HepG2 (cell line): ENCODE data around the gene PVRIG. TPM values are rescaled to one million over a fixed set of nuclear protein-coding genes. Genes with fewer than 3 reads are reported as not detected.
"Not testable (repeated sequence)": the region's sequence is repeated elsewhere in the genome, so short reads cannot be mapped to it uniquely, and the experiment has no call there.

Experiments used
- ATAC-seq: fragments of 200-7000 bp; cut with Tn5 transposase; 3 replicates; pipeline ENCODE4 v1.9.1; 2020; ENCODE audit warnings: mild to moderate bottlenecking, moderate library complexity
- BruUV-seq: library from RNA; stranded (reverse); fragments of 400-500 nt; replicated peaks from 2 replicates; lab custom pipeline; 2021; lab: Mats Ljungman, UMichigan
- CTCF ChIA-PET: fragments of 300-600 bp; formaldehyde crosslinking; extraction: SDS; loops from one replicate; lab custom pipeline; 2021; ENCODE audit warnings: low total read pairs, inconsistent platforms, low intra/inter-chr PET ratio; lab: Yijun Ruan, JAX
- POLR2A ChIA-PET: fragments of 350-600 bp; sonication (Branson Sonifier 250); formaldehyde crosslinking; loops from one replicate; lab custom pipeline; 2020; ENCODE audit warnings: antibody characterized with exemption, inconsistent platforms; lab: Yijun Ruan, JAX
- DNase-seq: peaks from one replicate; pipeline ENCODE4 v3.0.0-alpha.2; 2015; ENCODE audit warnings: low spot score
- FAIRE-seq: peaks from 3 replicates; lab custom pipeline; 2011; peaks lifted over from hg19 to GRCh38; lab: Jason Lieb, UNC
- H2AFZ ChIP-seq: one replicate; pipeline ENCODE4 v1.6.1; 2011; ENCODE audit warnings: low read length, inconsistent platforms
- H3K27ac ChIP-seq: fragments of 300-600 bp; 3 replicates; pipeline ENCODE4 v1.8.0; 2011; ENCODE audit warnings: mixed run types, mild to moderate bottlenecking, mixed read lengths, low read length, inconsistent platforms; ENCODE audit not compliant: insufficient read depth; ENCODE audit errors: extremely low read length
- H3K27me3 ChIP-seq, 2 experiments: fragments of 200-600 bp in 1 of 2; 2 replicates in 1 of 2; 3 replicates in 1 of 2; pipeline versions ENCODE4 v1.6.0 to v1.8.0; 2011; ENCODE audit warnings: low read length in 2 of 2, mild to moderate bottlenecking in 2 of 2, moderate library complexity in 2 of 2, inconsistent platforms in 1 of 2; ENCODE audit not compliant: insufficient read depth in 2 of 2, control insufficient read depth in 1 of 2
- H3K36me3 ChIP-seq, 2 experiments: fragments of 200-600 bp in 1 of 2; replicated peaks in 1 of 2; 2 replicates in 1 of 2; 3 replicates in 1 of 2; pipeline versions ENCODE4 v1.5.1 to v1.8.0; 2011; ENCODE audit warnings: low read length in 2 of 2, inconsistent platforms in 1 of 2; ENCODE audit not compliant: insufficient read depth in 2 of 2, control insufficient read depth in 1 of 2
- H3K4me1 ChIP-seq: 2 replicates; pipeline ENCODE4 v1.5.1; 2012; ENCODE audit warnings: low read length, inconsistent platforms; ENCODE audit not compliant: insufficient read depth
- H3K4me2 ChIP-seq: 2 replicates; pipeline ENCODE4 v1.6.0; 2011; ENCODE audit warnings: low read depth, low read length, inconsistent platforms
- H3K4me3 ChIP-seq, 3 experiments: fragments of 200-600 bp in 1 of 3; sonication (generic), shearing (Covaris generic) in 1 of 3; replicated peaks in 1 of 3; 2 replicates each; pipeline ENCODE4 v1.5.1; 2011 to 2016; ENCODE audit warnings: low read length in 3 of 3, inconsistent platforms in 2 of 3, low read depth in 2 of 3, mild to moderate bottlenecking in 2 of 3, control low read depth in 1 of 3, mixed read lengths in 1 of 3; ENCODE audit not compliant: insufficient read depth in 1 of 3
- H3K79me2 ChIP-seq: one replicate; pipeline ENCODE4 v1.6.1; 2011; ENCODE audit warnings: low read length, inconsistent platforms; ENCODE audit not compliant: insufficient read depth
- H3K9ac ChIP-seq: 2 replicates; pipeline ENCODE4 v1.6.0; 2011; ENCODE audit warnings: mild to moderate bottlenecking, low read depth, low read length, inconsistent platforms; ENCODE audit not compliant: insufficient read depth
- H3K9me3 ChIP-seq: 2 replicates; pipeline ENCODE4 v1.5.1; 2012; ENCODE audit warnings: mild to moderate bottlenecking, low read length
- H4K20me1 ChIP-seq: 2 replicates; pipeline ENCODE4 v1.6.0; 2011; ENCODE audit warnings: inconsistent platforms, mild to moderate bottlenecking, low read length, moderate library complexity; ENCODE audit not compliant: insufficient read depth
- REL ChIP-seq: sonication (generic); formaldehyde crosslinking; conservative IDR thresholded peaks from 2 replicates; pipeline ENCODE4 v1.8.0; 2022; ENCODE audit warnings: mild to moderate bottlenecking, missing genetic modification reagents, moderate library complexity
- WGBS: methylation state at CpG from one replicate; pipeline ENCODE4 v1.1.6; 2017; ENCODE audit warnings: low lambda C conversion rate; 5-methylcytosine and 5-hydroxymethylcytosine counted together
- in situ Hi-C: cut with HindIII; loops from 2 replicates; pipeline ENCODE4 v1.10.0; 2017; ENCODE audit warnings: low pct_unique_long_range_greater_than_20kb; ENCODE audit not compliant: extremely low pct_ligation_motif_present
- intact Hi-C: fragments of 100-400 bp; cut with micrococcal nuclease; formaldehyde crosslinking; loops from one replicate; pipeline ENCODE4 v1.10.0; 2022; ENCODE audit not compliant: unreplicated experiment
- polyA plus RNA-seq, 8 experiments: library from polyadenylated mRNA; depleted of rRNA in 3 of 8; stranded (reverse) in 7 of 8; unstranded in 1 of 8; fragments of >200 nt; fragmentation: Illumina TruSeq in 4 of 8; extraction: Trizol in 4 of 8; gene quantifications; 2 replicates each; pipeline versions ENCODE4 v1.2.1 to v1.2.3, GENCODE V29; 2011 to 2016; ENCODE audit warnings: low read depth in 4 of 8, missing spikeins in 1 of 8, mixed read lengths in 1 of 8; ENCODE audit not compliant: insufficient read depth in 1 of 8
- total RNA-seq, 5 experiments: library from RNA; depleted of rRNA; stranded (reverse); fragments of >200 nt; fragmentation: Illumina TruSeq; extraction: Trizol; gene quantifications; 2 replicates each; pipeline ENCODE4 v1.2.3, GENCODE V29; 2016; ENCODE audit warnings: low read depth in 1 of 5

Gene PVRIG
- total and polyA plus RNA-seq, 2 of the 13 experiments (the other 11 are each of a cell fraction or from before 2014, with no cell fraction given): not detected

- FAIRE-seq: no peak
- intact Hi-C loops: no loop called here
- POLR2A ChIA-PET: no interaction called here
Measured at GRCh38 chr7:100222445-100223132, 2.8 kb downstream of the PVRIG start.

GRCh38 chr7:100223376-100223927 is 3.7 kb downstream of the PVRIG start:
- BruUV-seq, H3K27ac ChIP-seq, CTCF ChIA-PET, H3K27me3 ChIP-seq, H3K9me3 ChIP-seq, H3K4me3 ChIP-seq, ATAC-seq, in situ Hi-C loops, H3K4me2 ChIP-seq, H3K9ac ChIP-seq, H4K20me1 ChIP-seq, H3K4me1 ChIP-seq, intact Hi-C loops, DNase-seq, H3K79me2 ChIP-seq, H2AFZ ChIP-seq, FAIRE-seq, POLR2A ChIA-PET: not testable (repeated sequence)
- WGBS: 97% methylated on average over 10 of the region's 17 CpGs
- H3K36me3 ChIP-seq: peaks cover 9 to 18% of the 10 kb centered on the region in 2 experiments; a peak in 3 of 5 replicates

More at GRCh38 chr7:100222445-100223132, 2.8 kb downstream of the PVRIG start:
- no TSS peak for BruUV-seq
- Histone ChIP-seq H3K4me2 (no peak overlapping the region), H3K27ac (no peak overlapping the region), H3K9ac (no peak overlapping the region), H2AFZ (no peak overlapping the region), H3K27me3 (no peaks in the 10 kb centered on the region), H3K4me3 (no peak overlapping the region), H3K36me3 (peaks cover 9 to 18% of the 10 kb centered on the region in 2 experiments; a peak in 3 of 5 replicates), H4K20me1 (no peaks in the 10 kb centered on the region), H3K79me2 (no peaks in the 10 kb centered on the region), H3K4me1 (peaks cover 3% of the 10 kb centered on the region; the same call in 1 of the 2 replicates), H3K9me3 (no peaks in the 10 kb centered on the region)
- ATAC-seq (no peak), DNase-seq (no peak)
- TF ChIP-seq REL (CRISPR knock-in tag): no peak
- CTCF ChIA-PET: no interaction called here
- 93% methylated on average over 12 of the region's 13 CpGs for WGBS
- in situ Hi-C loops: no loop called here

- BruUV-seq, POLR2A ChIA-PET: not testable (repeated sequence)
Measured at GRCh38 chr7:100224891-100225290, 5.1 kb downstream of the PVRIG start.

GRCh38 chr7:100234660-100235317 is 15.0 kb downstream of the PVRIG start:
- intact Hi-C loops: not testable (repeated sequence)

More at GRCh38 chr7:100224891-100225290, 5.1 kb downstream of the PVRIG start:
- DNase-seq, H3K27ac ChIP-seq, H3K4me3 ChIP-seq, H3K4me1 ChIP-seq, H4K20me1 ChIP-seq, ATAC-seq, intact Hi-C loops, H3K79me2 ChIP-seq, H3K27me3 ChIP-seq, in situ Hi-C loops, CTCF ChIA-PET, FAIRE-seq, H2AFZ ChIP-seq, H3K9me3 ChIP-seq, H3K4me2 ChIP-seq, H3K9ac ChIP-seq: not testable (repeated sequence)
- H3K36me3 ChIP-seq: peaks cover 8 to 18% of the 10 kb centered on the region in 2 experiments; a peak in 3 of 5 replicates
- 100% methylated on average over 2 of the region's 6 CpGs for WGBS

More at GRCh38 chr7:100234660-100235317, 15.0 kb downstream of the PVRIG start:
- H3K36me3 ChIP-seq, H3K27me3 ChIP-seq, DNase-seq, POLR2A ChIA-PET, H3K79me2 ChIP-seq, H3K4me2 ChIP-seq, in situ Hi-C loops, ATAC-seq, H4K20me1 ChIP-seq, FAIRE-seq, H3K4me3 ChIP-seq, H3K9ac ChIP-seq, H3K27ac ChIP-seq, H3K4me1 ChIP-seq, BruUV-seq, H2AFZ ChIP-seq, H3K9me3 ChIP-seq, CTCF ChIA-PET: not testable (repeated sequence)
- WGBS: 97% methylated on average over 8 of the region's 8 CpGs
